Epithelial cell of proximal tubule (primary cell): ENCODE data around the gene DIAPH1. TPM values are rescaled to one million over a fixed set of nuclear protein-coding genes. Genes with fewer than 3 reads are reported as not detected.

Experiments
- DNase-seq: peaks from one replicate; pipeline ENCODE4 v3.0.0-alpha.2; 2011; ENCODE audit warnings: low read depth
- H3K4me3 ChIP-seq: 2 replicates; pipeline ENCODE4 v1.5.1; 2011; ENCODE audit warnings: low read depth, mild to moderate bottlenecking, low read length
- total RNA-seq: library from RNA; depleted of rRNA; stranded (reverse); fragments of >200 nt; gene quantifications from 2 replicates; pipeline ENCODE4 v1.2.3, GENCODE V29; 2015
- TF ChIP-seq, protein P1 (sequence below): conservative IDR thresholded peaks from 2 replicates; pipeline ENCODE4 v1.5.1; 2012; ENCODE audit warnings: low read depth, mild to moderate bottlenecking, low read length

DIAPH1 gene
- total RNA-seq, 1 donor from 2014 or later: 94.0 TPM

DNA sequence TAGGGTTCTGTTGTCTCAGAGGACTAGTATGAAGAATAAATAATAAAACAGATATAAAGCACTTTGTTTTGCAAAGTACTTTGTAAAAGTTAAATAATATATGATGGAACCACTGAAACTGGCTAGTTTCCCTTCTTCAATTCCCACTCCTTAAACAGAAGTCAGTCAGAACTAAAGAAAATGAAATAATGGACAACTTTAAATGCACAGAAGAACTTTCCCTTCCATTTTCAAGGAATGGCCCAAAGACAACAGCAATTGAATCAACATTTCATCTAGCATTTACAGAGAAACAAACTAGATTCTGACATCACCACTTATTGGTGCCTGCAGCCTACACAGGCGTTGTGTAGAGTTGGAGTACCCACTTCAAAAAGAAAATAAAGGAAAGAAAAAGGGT is 16.2 kb downstream of the DIAPH1 start:
- TF ChIP-seq, protein P1, sequence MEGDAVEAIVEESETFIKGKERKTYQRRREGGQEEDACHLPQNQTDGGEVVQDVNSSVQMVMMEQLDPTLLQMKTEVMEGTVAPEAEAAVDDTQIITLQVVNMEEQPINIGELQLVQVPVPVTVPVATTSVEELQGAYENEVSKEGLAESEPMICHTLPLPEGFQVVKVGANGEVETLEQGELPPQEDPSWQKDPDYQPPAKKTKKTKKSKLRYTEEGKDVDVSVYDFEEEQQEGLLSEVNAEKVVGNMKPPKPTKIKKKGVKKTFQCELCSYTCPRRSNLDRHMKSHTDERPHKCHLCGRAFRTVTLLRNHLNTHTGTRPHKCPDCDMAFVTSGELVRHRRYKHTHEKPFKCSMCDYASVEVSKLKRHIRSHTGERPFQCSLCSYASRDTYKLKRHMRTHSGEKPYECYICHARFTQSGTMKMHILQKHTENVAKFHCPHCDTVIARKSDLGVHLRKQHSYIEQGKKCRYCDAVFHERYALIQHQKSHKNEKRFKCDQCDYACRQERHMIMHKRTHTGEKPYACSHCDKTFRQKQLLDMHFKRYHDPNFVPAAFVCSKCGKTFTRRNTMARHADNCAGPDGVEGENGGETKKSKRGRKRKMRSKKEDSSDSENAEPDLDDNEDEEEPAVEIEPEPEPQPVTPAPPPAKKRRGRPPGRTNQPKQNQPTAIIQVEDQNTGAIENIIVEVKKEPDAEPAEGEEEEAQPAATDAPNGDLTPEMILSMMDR: no peak
- no peak overlapping the region for H3K4me3 ChIP-seq

DNA sequence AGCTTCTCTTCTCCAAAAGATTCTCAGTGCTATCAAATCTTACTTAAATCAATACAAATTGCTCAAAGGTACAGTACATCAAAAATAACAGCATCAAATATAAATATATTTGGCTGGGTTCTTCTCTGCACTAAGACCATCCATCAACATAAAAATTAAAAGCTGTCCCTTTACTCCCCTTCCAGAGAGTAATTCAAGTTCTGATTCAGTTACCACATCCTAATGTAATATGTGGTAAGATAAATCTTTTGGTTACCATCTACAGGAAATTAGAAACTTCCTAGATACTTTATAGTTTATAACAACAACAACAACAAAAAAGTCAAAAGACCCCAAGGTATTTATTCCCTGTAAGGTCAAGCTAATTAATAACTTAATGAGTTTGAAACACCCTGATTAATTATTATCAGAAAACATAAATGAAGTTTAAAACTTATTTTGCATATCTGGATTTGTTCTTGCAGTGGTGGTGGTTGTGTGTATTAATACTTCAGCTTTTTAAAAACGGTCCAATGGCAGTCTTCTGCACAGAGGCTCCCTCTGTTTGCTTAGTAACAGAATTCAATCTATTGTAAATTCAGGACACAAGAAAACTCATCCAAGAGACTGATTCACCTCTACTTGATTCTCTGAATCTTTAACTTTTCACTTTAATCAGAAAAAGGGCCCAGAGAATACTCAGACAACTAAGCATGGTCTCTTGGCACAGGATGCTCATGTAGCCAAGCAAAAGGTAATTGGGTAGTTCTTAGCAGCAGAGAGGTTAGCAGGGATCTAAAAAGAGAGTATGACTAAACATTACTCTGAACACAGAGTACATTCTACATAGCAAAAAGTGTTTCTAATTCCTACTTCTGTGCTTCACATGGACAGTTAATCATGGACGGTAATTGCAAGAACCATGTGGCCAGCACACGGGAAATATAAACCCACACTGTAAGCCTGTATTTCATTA is 20.1 kb downstream of the DIAPH1 start:
- H3K4me3 ChIP-seq: no peak overlapping the region
- TF ChIP-seq, protein P1: no peak
- DNase-seq: peak; percentile 56

More for the DNA sequence above, 16.2 kb downstream of the DIAPH1 start:
- no peak for DNase-seq

GRCh38 chr5:141597814-141598213 is 21.0 kb downstream of the DIAPH1 start:
- TF ChIP-seq, protein P1: no peak
- H3K4me3 ChIP-seq: no peak overlapping the region
- DNase-seq: no peak

DNA sequence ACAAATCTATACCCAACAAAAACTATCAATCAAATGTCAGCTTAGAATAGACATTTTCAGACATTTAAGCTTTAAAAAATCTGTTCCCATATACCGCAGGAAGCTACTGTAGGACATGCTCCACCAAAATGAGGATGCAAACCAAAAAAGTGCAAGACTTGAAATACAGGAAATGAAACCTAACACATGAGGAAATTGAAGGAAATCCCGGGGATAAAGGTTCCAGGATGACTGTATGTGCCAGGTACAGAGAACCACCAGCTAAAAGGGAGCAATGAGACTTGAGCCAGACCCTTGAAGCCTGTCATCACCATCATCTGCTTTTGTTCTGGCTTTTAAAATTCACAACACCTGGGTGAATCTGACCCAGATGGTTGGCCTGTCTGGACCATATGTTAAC is 21.4 kb downstream of the DIAPH1 start:
- DNase-seq: no peak
- H3K4me3 ChIP-seq: no peak overlapping the region
- TF ChIP-seq, protein P1: no peak

DNA sequence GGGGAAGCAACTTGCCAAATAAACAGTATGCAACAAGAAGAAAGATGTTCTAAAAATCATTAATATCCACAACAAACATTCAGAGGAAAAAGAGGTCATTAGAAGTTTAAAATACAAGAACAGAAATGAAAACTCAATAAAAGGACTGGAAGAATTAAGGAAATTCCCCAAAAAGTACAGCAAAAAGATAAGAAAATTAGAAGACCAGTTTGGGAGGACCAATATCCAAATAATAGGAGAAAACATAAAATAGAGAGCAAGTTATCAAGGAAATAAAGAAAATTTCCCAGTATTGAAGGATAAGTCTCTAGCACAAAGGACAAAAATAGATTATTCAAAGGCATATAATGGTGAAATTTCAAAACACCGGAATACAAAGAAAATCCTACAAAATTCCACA is 21.9 kb downstream of the DIAPH1 start:
- no peak overlapping the region for H3K4me3 ChIP-seq
- TF ChIP-seq, protein P1: no peak
- DNase-seq: no peak

GRCh38 chr5:141590127-141590526 is 28.7 kb downstream of the DIAPH1 start:
- no peak for DNase-seq
- TF ChIP-seq, protein P1: no peak
- H3K4me3 ChIP-seq: no peak overlapping the region
